Epithelial cell of esophagus (primary cell): ENCODE measurements around the gene GNAS.

Experiments
- DNase-seq: peaks from one replicate; pipeline ENCODE4 v3.0.0; 2010; ENCODE audit warnings: low read depth
- H3K4me3 ChIP-seq: 2 replicates; pipeline ENCODE4 v1.5.1; 2011; ENCODE audit warnings: mild to moderate bottlenecking, low read length, control low read depth
- TF ChIP-seq, protein P1 (sequence below): IDR thresholded peaks from 2 replicates; pipeline ENCODE4 v1.5.1; 2011; ENCODE audit warnings: low read depth, mild to moderate bottlenecking, low read length, control low read depth, inconsistent platforms; ENCODE audit not compliant: insufficient read depth; ENCODE audit errors: missing control alignments

The GNAS gene

GRCh38 chr20:58811334-58811733, 41.2 kb upstream of the GNAS start:
- no peak overlapping the region for H3K4me3 ChIP-seq
- no peak for DNase-seq
- TF ChIP-seq, protein P1, sequence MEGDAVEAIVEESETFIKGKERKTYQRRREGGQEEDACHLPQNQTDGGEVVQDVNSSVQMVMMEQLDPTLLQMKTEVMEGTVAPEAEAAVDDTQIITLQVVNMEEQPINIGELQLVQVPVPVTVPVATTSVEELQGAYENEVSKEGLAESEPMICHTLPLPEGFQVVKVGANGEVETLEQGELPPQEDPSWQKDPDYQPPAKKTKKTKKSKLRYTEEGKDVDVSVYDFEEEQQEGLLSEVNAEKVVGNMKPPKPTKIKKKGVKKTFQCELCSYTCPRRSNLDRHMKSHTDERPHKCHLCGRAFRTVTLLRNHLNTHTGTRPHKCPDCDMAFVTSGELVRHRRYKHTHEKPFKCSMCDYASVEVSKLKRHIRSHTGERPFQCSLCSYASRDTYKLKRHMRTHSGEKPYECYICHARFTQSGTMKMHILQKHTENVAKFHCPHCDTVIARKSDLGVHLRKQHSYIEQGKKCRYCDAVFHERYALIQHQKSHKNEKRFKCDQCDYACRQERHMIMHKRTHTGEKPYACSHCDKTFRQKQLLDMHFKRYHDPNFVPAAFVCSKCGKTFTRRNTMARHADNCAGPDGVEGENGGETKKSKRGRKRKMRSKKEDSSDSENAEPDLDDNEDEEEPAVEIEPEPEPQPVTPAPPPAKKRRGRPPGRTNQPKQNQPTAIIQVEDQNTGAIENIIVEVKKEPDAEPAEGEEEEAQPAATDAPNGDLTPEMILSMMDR, result no peak

DNA sequence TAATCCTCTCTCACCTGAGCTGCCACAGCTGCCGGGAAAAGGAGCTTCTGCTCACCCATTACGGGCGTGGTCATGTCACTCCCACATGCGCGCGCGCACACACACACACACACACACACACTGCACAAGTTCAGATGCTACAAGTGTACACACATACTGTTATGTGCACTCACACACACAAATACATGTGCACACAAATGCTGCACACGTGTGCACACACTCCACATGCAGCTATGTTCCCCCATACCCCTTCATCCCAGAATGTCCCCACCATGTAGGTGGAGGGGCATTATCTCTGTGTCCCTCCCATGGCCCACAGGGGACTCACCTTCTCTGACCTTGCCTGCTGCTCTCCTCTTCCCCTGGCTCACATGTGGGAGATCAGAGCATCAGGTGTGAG, 39.1 kb upstream of the GNAS start:
- no peak overlapping the region for H3K4me3 ChIP-seq
- TF ChIP-seq, protein P1, result no peak
- DNase-seq, result no peak

GRCh38 chr20:58815448-58815847, 37.1 kb upstream of the GNAS start:
- DNase-seq, result no peak
- TF ChIP-seq, protein P1, result no peak
- no peak overlapping the region for H3K4me3 ChIP-seq

GRCh38 chr20:58816051-58816450, 36.5 kb upstream of the GNAS start:
- TF ChIP-seq, protein P1, result no peak
- no peak overlapping the region for H3K4me3 ChIP-seq
- DNase-seq, result no peak

- H3K4me3 ChIP-seq, result no peak overlapping the region
- TF ChIP-seq, protein P1, result no peak
- no peak for DNase-seq
Observed at GRCh38 chr20:58816957-58817651, 35.4 kb upstream of the GNAS start.

- TF ChIP-seq, protein P1, result no peak
- H3K4me3 ChIP-seq, result no peak overlapping the region
- DNase-seq, result no peak
Observed at GRCh38 chr20:58817748-58818147, 34.8 kb upstream of the GNAS start.
